ENCODE measurements around the gene SLC51A. TPM values are rescaled to one million over a fixed set of nuclear protein-coding genes. Genes with fewer than 3 reads are reported as not detected.

The SLC51A gene
- total RNA-seq, 1 donor from 2014 or later: 3.7 TPM

GRCh38 chr3:196246612-196247308 is 30.4 kb downstream of the SLC51A start:
- no peaks in the 10 kb centered on the region for H3K4me1 Mint-ChIP-seq (ENCODE audit: unreplicated experiment)
- H3K27ac Mint-ChIP-seq: no peak overlapping the region
- no peak for TF ChIP-seq CTCF (conservative IDR thresholded peaks at IDR 0.05)
- H3K9me3 Mint-ChIP-seq: no peaks in the 10 kb centered on the region
- peaks cover 25% of the 10 kb centered on the region for H3K36me3 Mint-ChIP-seq
- no peak for DNase-seq (ENCODE audit: extremely low spot score, unreplicated experiment)
- H3K4me3 Mint-ChIP-seq: no peak overlapping the region
- no peaks in the 10 kb centered on the region for H3K27me3 Mint-ChIP-seq

GRCh38 chr3:196251918-196252317 is 35.6 kb downstream of the SLC51A start:
- Mint-ChIP-seq H3K27me3 (no peaks in the 10 kb centered on the region), H3K36me3 (peaks cover 4% of the 10 kb centered on the region), H3K9me3 (no peaks in the 10 kb centered on the region), H3K4me1 (ENCODE audit: unreplicated experiment) (no peaks in the 10 kb centered on the region), H3K27ac (no peak overlapping the region), H3K4me3 (no peak overlapping the region)
- no peak for TF ChIP-seq CTCF (conservative IDR thresholded peaks at IDR 0.05)
- no peak for DNase-seq (ENCODE audit: extremely low spot score, unreplicated experiment)

- H3K4me3 Mint-ChIP-seq: no peak overlapping the region
- H3K27me3 Mint-ChIP-seq: no peaks in the 10 kb centered on the region
- no peak for TF ChIP-seq CTCF (conservative IDR thresholded peaks at IDR 0.05)
- H3K9me3 Mint-ChIP-seq: no peaks in the 10 kb centered on the region
- H3K27ac Mint-ChIP-seq: no peak overlapping the region
- H3K36me3 Mint-ChIP-seq: no peaks in the 10 kb centered on the region
- no peaks in the 10 kb centered on the region for H3K4me1 Mint-ChIP-seq (ENCODE audit: unreplicated experiment)
- DNase-seq (ENCODE audit: extremely low spot score, unreplicated experiment): no peak
Measured at GRCh38 chr3:196254376-196255283, 38.3 kb downstream of the SLC51A start.

- DNase-seq (ENCODE audit: extremely low spot score, unreplicated experiment): no peak
- Mint-ChIP-seq H3K4me1 (ENCODE audit: unreplicated experiment) (no peaks in the 10 kb centered on the region), H3K27me3 (no peaks in the 10 kb centered on the region), H3K4me3 (no peak overlapping the region), H3K9me3 (no peaks in the 10 kb centered on the region), H3K27ac (no peak overlapping the region), H3K36me3 (peaks cover 4% of the 10 kb centered on the region)
- TF ChIP-seq CTCF (conservative IDR thresholded peaks at IDR 0.05): no peak
Measured at GRCh38 chr3:196255776-196256175, 39.4 kb downstream of the SLC51A start.

- no peaks in the 10 kb centered on the region for H3K9me3 Mint-ChIP-seq
- no peak overlapping the region for H3K4me3 Mint-ChIP-seq
- peaks cover 19% of the 10 kb centered on the region for H3K36me3 Mint-ChIP-seq
- TF ChIP-seq CTCF (conservative IDR thresholded peaks at IDR 0.05): no peak
- H3K27me3 Mint-ChIP-seq: no peaks in the 10 kb centered on the region
- H3K27ac Mint-ChIP-seq: no peak overlapping the region
- DNase-seq (ENCODE audit: extremely low spot score, unreplicated experiment): no peak
- no peaks in the 10 kb centered on the region for H3K4me1 Mint-ChIP-seq (ENCODE audit: unreplicated experiment)
Measured at GRCh38 chr3:196260784-196261183, 44.5 kb downstream of the SLC51A start.

Measured in type B pancreatic cell (in vitro differentiated cells).